ENCODE data around the gene DACH2.

- TF ChIP-seq CTCF (conservative IDR thresholded peaks at IDR 0.05; ENCODE audit: low read length) (no peak), EZH2phosphoT487 (IDR thresholded peaks at IDR 0.05; ENCODE audit: borderline replicate concordance) (no peak)
These were observed 6.5 kb upstream of the DACH2 start for GRCh38 chrX:86141786-86142185.

All from Loucy (cell line).